Measurements from ENCODE around the gene CYP27C1. TPM values are rescaled to one million over a fixed set of nuclear protein-coding genes. Genes with fewer than 3 reads are reported as not detected.

The CYP27C1 gene
- total RNA-seq, 1 donor = 2.2 TPM

DNA sequence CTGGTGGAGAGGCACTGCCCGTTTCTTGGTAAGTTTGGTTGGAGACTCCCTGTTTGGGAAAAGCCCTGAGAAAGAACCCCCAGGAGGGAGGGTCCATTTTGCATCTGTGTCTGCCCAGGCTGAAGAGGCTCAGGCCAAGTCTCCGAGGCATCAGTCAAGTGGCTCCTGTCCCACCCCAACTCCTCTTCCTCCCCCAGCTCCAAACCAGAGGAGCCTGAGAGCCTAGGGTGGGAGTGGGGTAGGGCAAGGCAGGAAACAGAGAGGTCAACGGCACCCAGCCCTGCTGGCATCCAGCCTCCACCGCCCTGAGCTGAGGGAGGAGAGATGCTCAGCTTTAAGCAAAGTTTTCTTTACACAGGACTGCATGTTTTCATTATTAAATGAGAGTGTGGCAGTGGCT, 38.2 kb downstream of the CYP27C1 start:
- Histone ChIP-seq H3K27me3 (ENCODE audit: insufficient read depth, low read length) (no peaks in the 10 kb centered on the region), H3K9me3 (ENCODE audit: low read depth, low read length) (peaks cover 2% of the 10 kb centered on the region), H3K36me3 (ENCODE audit: insufficient read depth, low read length) (no peaks in the 10 kb centered on the region), H3K79me2 (ENCODE audit: insufficient read depth, low read length) (no peaks in the 10 kb centered on the region), H2AFZ (ENCODE audit: low read length) (no peak overlapping the region), H3K4me1 (ENCODE audit: insufficient read depth, low read length) (peaks cover under 1% of the 10 kb centered on the region), H3K4me2 (ENCODE audit: insufficient read depth, low read length) (no peak overlapping the region), H3K4me3 (ENCODE audit: insufficient read depth, low read length) (no peak overlapping the region), H3K27ac (ENCODE audit: low read depth, low read length) (no peak overlapping the region), H4K20me1 (ENCODE audit: insufficient read depth, low read length) (no peaks in the 10 kb centered on the region)
- no peak for DNase-seq (ENCODE audit: insufficient read length, low spot score, missing footprints)
- TF ChIP-seq CTCF (IDR thresholded peaks at IDR 0.05; ENCODE audit: extremely low read depth, low read depth, low read length) = no peak

DNA sequence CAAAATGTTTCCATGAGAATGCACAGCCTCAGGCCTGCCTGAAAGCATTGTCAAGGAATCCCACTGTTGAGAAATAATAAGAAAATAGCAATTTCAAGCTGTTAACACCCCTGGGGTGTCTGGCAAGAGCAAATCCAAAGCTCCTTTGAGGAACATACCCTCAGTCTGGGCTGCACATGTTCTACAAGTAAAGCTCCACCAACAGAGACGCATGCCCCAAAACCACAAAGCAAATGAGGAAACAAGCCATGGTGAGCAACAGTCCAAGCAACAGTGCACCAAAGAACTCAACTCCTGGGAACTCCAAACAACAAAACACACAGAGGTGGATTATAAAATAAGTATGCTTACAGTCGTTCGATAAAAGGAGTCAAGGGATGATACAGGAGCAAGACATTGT, 40.3 kb downstream of the CYP27C1 start:
- Histone ChIP-seq H3K27me3 (ENCODE audit: insufficient read depth, low read length) (no peaks in the 10 kb centered on the region), H3K36me3 (ENCODE audit: insufficient read depth, low read length) (no peaks in the 10 kb centered on the region), H4K20me1 (ENCODE audit: insufficient read depth, low read length) (no peaks in the 10 kb centered on the region), H3K4me1 (ENCODE audit: insufficient read depth, low read length) (peaks cover 22% of the 10 kb centered on the region), H3K27ac (ENCODE audit: low read depth, low read length) (no peak overlapping the region), H3K9me3 (ENCODE audit: low read depth, low read length) (peaks cover 2% of the 10 kb centered on the region), H3K79me2 (ENCODE audit: insufficient read depth, low read length) (no peaks in the 10 kb centered on the region), H2AFZ (ENCODE audit: low read length) (no peak overlapping the region), H3K4me3 (ENCODE audit: insufficient read depth, low read length) (no peak overlapping the region), H3K4me2 (ENCODE audit: insufficient read depth, low read length) (no peak overlapping the region)
- no peak for DNase-seq (ENCODE audit: insufficient read length, low spot score, missing footprints)
- TF ChIP-seq CTCF (IDR thresholded peaks at IDR 0.05; ENCODE audit: extremely low read depth, low read depth, low read length) = no peak

DNA sequence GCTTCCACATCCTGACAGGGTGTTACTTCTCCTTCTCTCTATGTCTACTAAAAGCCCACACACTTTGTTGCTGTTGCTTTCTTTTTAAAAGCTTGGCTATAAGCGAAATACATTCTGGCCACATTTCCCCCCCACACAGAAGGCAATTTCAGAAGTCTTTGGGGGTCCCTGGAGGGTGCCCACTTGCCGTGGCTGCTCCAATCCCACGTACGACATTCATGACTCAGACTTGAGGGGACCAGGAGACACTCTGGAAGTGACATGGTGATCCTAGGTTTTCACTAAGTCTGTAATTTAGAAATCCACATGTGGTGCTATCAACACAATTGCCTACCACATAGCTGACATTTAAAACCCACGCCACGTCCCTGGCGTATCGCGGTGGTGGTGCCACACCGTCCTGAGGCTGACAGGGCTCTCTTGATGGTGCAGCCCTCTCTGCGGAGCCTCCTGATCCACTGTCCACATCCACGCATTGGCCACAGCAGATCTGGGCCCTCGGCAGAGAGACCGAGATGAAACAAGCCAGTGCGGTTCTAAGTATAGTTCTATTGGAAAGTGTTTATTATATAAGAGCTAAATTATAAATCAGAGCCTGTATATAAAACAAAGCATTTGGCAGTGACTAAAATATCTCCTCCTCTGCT, 42.4 kb downstream of the CYP27C1 start:
- Histone ChIP-seq H3K27ac (ENCODE audit: low read depth, low read length) (no peak overlapping the region), H3K36me3 (ENCODE audit: insufficient read depth, low read length) (no peaks in the 10 kb centered on the region), H3K9me3 (ENCODE audit: low read depth, low read length) (peaks cover 2% of the 10 kb centered on the region), H3K27me3 (ENCODE audit: insufficient read depth, low read length) (no peaks in the 10 kb centered on the region), H2AFZ (ENCODE audit: low read length) (peak overlapping the region; percentile 77), H3K4me3 (ENCODE audit: insufficient read depth, low read length) (no peak overlapping the region), H3K79me2 (ENCODE audit: insufficient read depth, low read length) (no peaks in the 10 kb centered on the region), H4K20me1 (ENCODE audit: insufficient read depth, low read length) (no peaks in the 10 kb centered on the region), H3K4me1 (ENCODE audit: insufficient read depth, low read length) (peaks cover 36% of the 10 kb centered on the region), H3K4me2 (ENCODE audit: insufficient read depth, low read length) (no peak overlapping the region)
- DNase-seq (ENCODE audit: insufficient read length, low spot score, missing footprints) = no peak
- no peak for TF ChIP-seq CTCF (IDR thresholded peaks at IDR 0.05; ENCODE audit: extremely low read depth, low read depth, low read length)

DNA sequence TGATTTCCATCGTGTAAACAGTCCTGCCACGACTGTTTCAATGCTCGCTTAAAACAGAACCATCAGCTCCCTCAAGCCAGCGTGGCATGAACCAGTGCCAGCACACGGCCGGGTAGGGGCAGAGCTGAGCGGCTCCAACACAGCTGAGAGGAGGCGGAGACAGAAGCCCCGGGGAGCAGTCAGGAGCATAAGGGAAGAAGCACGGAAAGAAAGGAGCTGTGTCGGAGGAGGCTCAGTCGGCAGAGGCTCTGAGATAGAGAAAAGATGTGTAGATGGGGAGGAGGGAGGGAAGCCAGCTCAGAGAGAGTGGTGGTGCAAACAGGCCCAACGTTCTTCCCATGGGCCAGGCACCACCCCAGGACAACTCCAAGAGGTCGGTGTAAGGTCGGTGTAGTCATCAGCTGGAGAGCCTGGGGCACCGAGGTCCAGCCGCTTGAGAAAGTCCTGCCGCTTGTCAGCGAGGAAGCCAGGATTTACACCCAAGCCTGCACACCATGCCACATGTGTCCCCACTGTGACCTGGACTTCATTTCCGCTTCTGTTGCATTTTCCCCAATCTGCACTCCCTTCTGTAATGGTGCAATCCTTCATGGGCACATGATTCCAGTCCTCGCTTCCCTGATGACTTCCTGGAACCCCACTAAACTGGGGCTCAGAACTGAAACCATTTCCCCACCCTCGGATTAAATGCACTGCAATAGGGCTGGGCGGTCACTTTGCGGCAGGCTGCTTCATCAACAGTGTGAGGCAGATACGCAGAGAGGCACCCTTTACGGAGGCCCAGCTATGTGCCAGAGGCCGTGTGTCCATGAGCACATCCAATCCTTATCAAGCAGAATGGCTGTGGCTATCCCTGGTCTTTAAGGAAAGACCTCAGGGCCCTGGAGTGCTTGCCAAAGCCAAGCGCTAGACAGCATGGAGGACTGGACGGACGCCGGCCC, 43.5 kb downstream of the CYP27C1 start:
- H3K4me3 ChIP-seq (ENCODE audit: insufficient read depth, low read length) = no peak overlapping the region
- no peak for TF ChIP-seq CTCF (IDR thresholded peaks at IDR 0.05; ENCODE audit: extremely low read depth, low read depth, low read length)
- H3K79me2 ChIP-seq (ENCODE audit: insufficient read depth, low read length) = no peaks in the 10 kb centered on the region
- H3K27me3 ChIP-seq (ENCODE audit: insufficient read depth, low read length) = no peaks in the 10 kb centered on the region
- peak overlapping the region; percentile 36 for H3K4me2 ChIP-seq (ENCODE audit: insufficient read depth, low read length)
- H3K27ac ChIP-seq (ENCODE audit: low read depth, low read length) = peak overlapping the region; percentile 77
- H2AFZ ChIP-seq (ENCODE audit: low read length) = peak overlapping the region; percentile 87
- H4K20me1 ChIP-seq (ENCODE audit: insufficient read depth, low read length) = no peaks in the 10 kb centered on the region
- H3K9me3 ChIP-seq (ENCODE audit: low read depth, low read length) = peaks cover 2% of the 10 kb centered on the region
- H3K36me3 ChIP-seq (ENCODE audit: insufficient read depth, low read length) = no peaks in the 10 kb centered on the region
- no peak for DNase-seq (ENCODE audit: insufficient read length, low spot score, missing footprints)
- H3K4me1 ChIP-seq (ENCODE audit: insufficient read depth, low read length) = peaks cover 39% of the 10 kb centered on the region
